A549 (cell line): ENCODE results near the gene SETDB2. TPM values are rescaled to one million over a fixed set of nuclear protein-coding genes. Genes with fewer than 3 reads are reported as not detected.

Experiments used
- ATAC-seq, 2 experiments: fragments of 200-7000 bp in 1 of 2; fragments of >200 bp in 1 of 2; cut with Nextera tagmentation in 1 of 2; cut with Tn5 transposase in 1 of 2; 3 replicates each; pipeline versions ENCODE4 v1.8.0 to v1.9.1; 2018 to 2020; ENCODE audit warnings: mild to moderate bottlenecking in 1 of 2, moderate library complexity in 1 of 2
- CTCF ChIA-PET: fragments of 300-600 bp; sonication (Branson Sonifier 250); formaldehyde crosslinking; extraction: SDS; loops from one replicate; lab custom pipeline; 2021; ENCODE audit warnings: antibody characterized with exemption, inconsistent platforms; lab: Yijun Ruan, JAX
- POLR2A ChIA-PET: fragments of 350-600 bp; formaldehyde crosslinking; extraction: SDS; loops from one replicate; lab custom pipeline; 2021; ENCODE audit warnings: antibody characterized with exemption, inconsistent platforms; lab: Yijun Ruan, JAX
- DNase-seq, 2 experiments: peaks; one replicate each; pipeline versions ENCODE4 v3.0.0 to v3.0.0-alpha.2; 2011 to 2016; ENCODE audit warnings: low read depth in 1 of 2, low spot score in 1 of 2
- FAIRE-seq: peaks from 2 replicates; lab custom pipeline; 2011; peaks lifted over from hg19 to GRCh38; lab: Jason Lieb, UNC
- H3K27ac ChIP-seq, 2 experiments: fragments of >200 bp; sonication (Bioruptor Twin); formaldehyde crosslinking; 3 replicates each; pipeline ENCODE4 v1.5.1; 2016 to 2017
- H3K4me1 ChIP-seq: fragments of >200 bp; sonication (Bioruptor Twin); formaldehyde crosslinking; 3 replicates; pipeline ENCODE4 v1.6.1; 2016
- H3K4me2 ChIP-seq: fragments of >200 bp; sonication (Bioruptor Twin); formaldehyde crosslinking; 3 replicates; pipeline ENCODE4 v1.6.1; 2016
- H3K4me3 ChIP-seq: fragments of >200 bp; sonication (Bioruptor Twin); formaldehyde crosslinking; 3 replicates; pipeline ENCODE4 v1.5.1; 2016
- H3K9me3 ChIP-seq: fragments of >200 bp; sonication (Bioruptor Twin); formaldehyde crosslinking; 3 replicates; pipeline ENCODE4 v1.6.1; 2016
- BCL3 ChIP-seq: fragments of >200 bp; sonication (Bioruptor Twin); formaldehyde crosslinking; IDR thresholded peaks from 3 replicates; pipeline ENCODE4 v1.6.1; 2016
- BHLHE40 ChIP-seq: IDR thresholded peaks from 2 replicates; pipeline ENCODE4 v1.6.1; 2012; ENCODE audit warnings: low read depth, low read length, inconsistent platforms
- CHD2 ChIP-seq: fragments of 150-350 bp; IDR thresholded peaks from 2 replicates; pipeline ENCODE4 v1.6.1; 2014; ENCODE audit warnings: low read length; ENCODE audit not compliant: partially characterized antibody
- ESRRA ChIP-seq: fragments of 150-350 bp; IDR thresholded peaks from 2 replicates; pipeline ENCODE4 v1.6.1; 2014; ENCODE audit warnings: mild to moderate bottlenecking, low read length, borderline replicate concordance
- FOSL2 ChIP-seq, 2 experiments: fragments of 450-650 bp in 1 of 2; fragments of >200 bp in 1 of 2; sonication (Bioruptor Twin) in 1 of 2; formaldehyde crosslinking; IDR thresholded peaks; 2 replicates each; pipeline versions ENCODE4 v1.5.0 to v1.6.1; 2016 to 2020; ENCODE audit warnings: mild to moderate bottlenecking in 1 of 2, moderate library complexity in 1 of 2
- GATA3 ChIP-seq: IDR thresholded peaks from 2 replicates; pipeline ENCODE4 v1.6.1; 2012; ENCODE audit warnings: borderline replicate concordance
- HES2 ChIP-seq: fragments of >200 bp; sonication (Bioruptor Twin); formaldehyde crosslinking; IDR thresholded peaks from 2 replicates; pipeline ENCODE4 v1.6.1; 2016
- HOXA7 ChIP-seq: fragments of 250-450 bp; sonication (Bioruptor Pico); IDR thresholded peaks from 2 replicates; pipeline ENCODE4 v1.5.0; 2020; ENCODE audit warnings: mild to moderate bottlenecking, moderate library complexity
- HOXB5 ChIP-seq: fragments of 250-450 bp; sonication (Bioruptor Pico); IDR thresholded peaks from 2 replicates; pipeline ENCODE4 v1.5.0; 2020; ENCODE audit warnings: mild to moderate bottlenecking, moderate library complexity
- JUNB ChIP-seq: fragments of >200 bp; sonication (Bioruptor Twin); formaldehyde crosslinking; IDR thresholded peaks from 2 replicates; pipeline ENCODE4 v1.6.1; 2016
- MAFK ChIP-seq: fragments of 450-650 bp; IDR thresholded peaks from 2 replicates; pipeline ENCODE4 v1.6.1; 2014; ENCODE audit not compliant: partially characterized antibody
- MYC ChIP-seq: IDR thresholded peaks from 2 replicates; pipeline ENCODE4 v1.6.1; 2012; ENCODE audit warnings: mild to moderate bottlenecking, inconsistent platforms, low read length, improper control_type of control experiment, borderline replicate concordance
- NPAS2 ChIP-seq: fragments of 250-450 bp; sonication (Bioruptor Pico); IDR thresholded peaks from 2 replicates; pipeline ENCODE4 v1.8.0; 2022; ENCODE audit warnings: mild to moderate bottlenecking, moderate library complexity, borderline replicate concordance
- NR3C1 ChIP-seq: fragments of >200 bp; sonication (Bioruptor Twin); formaldehyde crosslinking; IDR thresholded peaks from 3 replicates; pipeline ENCODE4 v1.6.1; 2017
- PHF8 ChIP-seq: fragments of 200-600 bp; sonication (generic); IDR thresholded peaks from 2 replicates; pipeline ENCODE4 v1.6.1; 2016; ENCODE audit warnings: low read depth, mild to moderate bottlenecking, antibody characterized with exemption, moderate library complexity, borderline replicate concordance
- POLR2A ChIP-seq: IDR thresholded peaks from 2 replicates; pipeline ENCODE4 v1.6.1; 2012; ENCODE audit warnings: mild to moderate bottlenecking, low read length
- TFCP2L1 ChIP-seq: fragments of 250-450 bp; sonication (Bioruptor Pico); IDR thresholded peaks from 2 replicates; pipeline ENCODE4 v1.5.0; 2021; ENCODE audit warnings: mild to moderate bottlenecking
- USF2 ChIP-seq: fragments of 450-650 bp; IDR thresholded peaks from 2 replicates; pipeline ENCODE4 v1.6.1; 2014; ENCODE audit warnings: antibody characterized with exemption
- ZFP36 ChIP-seq: fragments of 450-650 bp; IDR thresholded peaks from 2 replicates; pipeline ENCODE4 v1.6.1; 2014; ENCODE audit warnings: borderline replicate concordance; ENCODE audit not compliant: partially characterized antibody
- WGBS: methylation state at CpG from one replicate; pipeline ENCODE4 v1.1.6; 2017; ENCODE audit errors: missing lambda C conversion rate; 5-methylcytosine and 5-hydroxymethylcytosine counted together
- polyA plus RNA-seq, 4 experiments: library from polyadenylated mRNA; depleted of rRNA in 3 of 4; stranded (reverse); fragments of >200 nt; fragmentation: RNase III in 1 of 4; extraction: RNeasy Plus Mini Kit Qiagen cat#74134 plus additional on column Dnase treatment in 1 of 4; gene quantifications; 2 replicates in 3 of 4; 3 replicates in 1 of 4; pipeline ENCODE4 v1.2.3, GENCODE V29; 2011 to 2017

SETDB2 gene
- polyA plus RNA-seq, 2 of the 4 experiments (the other 2 are of a cell fraction) = 1.3 to 4.6 TPM

- no peak overlapping the region for H3K4me2 ChIP-seq
- FAIRE-seq = no peak
- DNase-seq = no peak
- no peak for ATAC-seq
- ChIA-PET CTCF (no interaction called here), POLR2A (no interaction called here)
- H3K9me3 ChIP-seq = no peaks in the 10 kb centered on the region
- H3K27ac ChIP-seq = no peak overlapping the region
- H3K4me1 ChIP-seq = peaks cover 4% of the 10 kb centered on the region; the same call in 1 of the 3 replicates
- TF ChIP-seq MAFK (no peak), USF2 (no peak), GATA3 (no peak), ESRRA (no peak), NPAS2 (CRISPR knock-in tag) (no peak), FOSL2 (IDR thresholded peaks at IDR 0.05) (no peak), FOSL2 (CRISPR knock-in tag; IDR thresholded peaks at IDR 0.05) (no peak), HOXA7 (CRISPR knock-in tag) (no peak), JUNB (no peak)
- H3K4me3 ChIP-seq = no peak overlapping the region
- 83% methylated on average over 3 of the region's 3 CpGs for WGBS
These were observed 6.2 kb downstream of the SETDB2 start for GRCh38 chr13:49450105-49450819.

GRCh38 chr13:49452725-49453457, 8.8 kb downstream of the SETDB2 start:
- DNase-seq = no peak
- TF ChIP-seq POLR2A = no peak
- no peak for TF ChIP-seq TFCP2L1 (CRISPR knock-in tag)
- no peak for TF ChIP-seq MYC
- no peak for TF ChIP-seq BCL3
- no peak for TF ChIP-seq HOXB5 (CRISPR knock-in tag)
- no peak for TF ChIP-seq ZFP36
- TF ChIP-seq NR3C1 = no peak
- no peak for TF ChIP-seq JUNB
- FAIRE-seq = no peak
- no peak for ATAC-seq
- no peak overlapping the region for H3K4me3 ChIP-seq
- H3K9me3 ChIP-seq = no peaks in the 10 kb centered on the region
- peaks cover 5% of the 10 kb centered on the region; the same call in 1 of the 3 replicates for H3K4me1 ChIP-seq
- no peak overlapping the region for H3K4me2 ChIP-seq
- no peak overlapping the region for H3K27ac ChIP-seq
- POLR2A ChIA-PET = no interaction called here
- 91% methylated on average over 8 of the region's 8 CpGs for WGBS
- CTCF ChIA-PET = interaction anchor here (1.0 kb wide), 1 partner anchor 154 kb away, joined by 3 read pairs; no protein-coding TSS in a partner anchor

GRCh38 chr13:49453465-49453864, 9.4 kb downstream of the SETDB2 start:
- ATAC-seq = no peak
- POLR2A ChIA-PET = no interaction called here
- no peak overlapping the region for H3K4me2 ChIP-seq
- 96% methylated on average over 7 of the region's 7 CpGs for WGBS
- no peaks in the 10 kb centered on the region for H3K9me3 ChIP-seq
- peaks cover 5% of the 10 kb centered on the region; the same call in 1 of the 3 replicates for H3K4me1 ChIP-seq
- CTCF ChIA-PET = interaction anchor here (1.0 kb wide), 1 partner anchor 153 kb away, joined by 3 read pairs; no protein-coding TSS in a partner anchor
- no peak overlapping the region for H3K4me3 ChIP-seq
- no peak for FAIRE-seq
- H3K27ac ChIP-seq = no peak overlapping the region
- DNase-seq = no peak
- TF ChIP-seq ZFP36 (no peak), PHF8 (no peak), HES2 (no peak), CHD2 (no peak), FOSL2 (IDR thresholded peaks at IDR 0.05) (no peak), FOSL2 (CRISPR knock-in tag; IDR thresholded peaks at IDR 0.05) (no peak), BHLHE40 (no peak)
